ENCODE results near the gene FAH.

DNA sequence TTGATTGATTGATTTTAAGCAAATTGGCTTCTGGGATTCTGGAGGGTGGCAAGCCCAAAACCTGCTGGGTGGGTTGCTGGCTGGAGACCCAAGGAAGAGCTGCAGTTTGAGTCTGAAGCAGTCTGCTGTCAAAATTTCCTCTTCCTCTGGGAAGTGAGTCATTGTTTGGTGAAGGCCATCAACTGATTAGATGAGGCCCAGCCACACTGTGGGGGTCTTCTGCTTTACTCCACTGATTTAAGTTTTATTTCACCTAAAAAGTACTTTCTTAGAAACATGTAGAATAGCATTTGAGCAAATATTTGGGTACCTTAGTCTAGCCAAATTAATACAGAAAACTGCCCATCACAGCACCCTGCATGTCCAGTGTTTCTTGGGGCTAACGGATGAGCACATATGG, 33.8 kb downstream of the FAH start:
- TF ChIP-seq, protein P1, sequence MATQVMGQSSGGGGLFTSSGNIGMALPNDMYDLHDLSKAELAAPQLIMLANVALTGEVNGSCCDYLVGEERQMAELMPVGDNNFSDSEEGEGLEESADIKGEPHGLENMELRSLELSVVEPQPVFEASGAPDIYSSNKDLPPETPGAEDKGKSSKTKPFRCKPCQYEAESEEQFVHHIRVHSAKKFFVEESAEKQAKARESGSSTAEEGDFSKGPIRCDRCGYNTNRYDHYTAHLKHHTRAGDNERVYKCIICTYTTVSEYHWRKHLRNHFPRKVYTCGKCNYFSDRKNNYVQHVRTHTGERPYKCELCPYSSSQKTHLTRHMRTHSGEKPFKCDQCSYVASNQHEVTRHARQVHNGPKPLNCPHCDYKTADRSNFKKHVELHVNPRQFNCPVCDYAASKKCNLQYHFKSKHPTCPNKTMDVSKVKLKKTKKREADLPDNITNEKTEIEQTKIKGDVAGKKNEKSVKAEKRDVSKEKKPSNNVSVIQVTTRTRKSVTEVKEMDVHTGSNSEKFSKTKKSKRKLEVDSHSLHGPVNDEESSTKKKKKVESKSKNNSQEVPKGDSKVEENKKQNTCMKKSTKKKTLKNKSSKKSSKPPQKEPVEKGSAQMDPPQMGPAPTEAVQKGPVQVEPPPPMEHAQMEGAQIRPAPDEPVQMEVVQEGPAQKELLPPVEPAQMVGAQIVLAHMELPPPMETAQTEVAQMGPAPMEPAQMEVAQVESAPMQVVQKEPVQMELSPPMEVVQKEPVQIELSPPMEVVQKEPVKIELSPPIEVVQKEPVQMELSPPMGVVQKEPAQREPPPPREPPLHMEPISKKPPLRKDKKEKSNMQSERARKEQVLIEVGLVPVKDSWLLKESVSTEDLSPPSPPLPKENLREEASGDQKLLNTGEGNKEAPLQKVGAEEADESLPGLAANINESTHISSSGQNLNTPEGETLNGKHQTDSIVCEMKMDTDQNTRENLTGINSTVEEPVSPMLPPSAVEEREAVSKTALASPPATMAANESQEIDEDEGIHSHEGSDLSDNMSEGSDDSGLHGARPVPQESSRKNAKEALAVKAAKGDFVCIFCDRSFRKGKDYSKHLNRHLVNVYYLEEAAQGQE (IDR thresholded peaks at IDR 0.05; ENCODE audit: insufficient read depth in 1 of 2, low read depth in 2 of 2, low read length in 1 of 2): no peak
- TF ChIP-seq, protein P2, sequence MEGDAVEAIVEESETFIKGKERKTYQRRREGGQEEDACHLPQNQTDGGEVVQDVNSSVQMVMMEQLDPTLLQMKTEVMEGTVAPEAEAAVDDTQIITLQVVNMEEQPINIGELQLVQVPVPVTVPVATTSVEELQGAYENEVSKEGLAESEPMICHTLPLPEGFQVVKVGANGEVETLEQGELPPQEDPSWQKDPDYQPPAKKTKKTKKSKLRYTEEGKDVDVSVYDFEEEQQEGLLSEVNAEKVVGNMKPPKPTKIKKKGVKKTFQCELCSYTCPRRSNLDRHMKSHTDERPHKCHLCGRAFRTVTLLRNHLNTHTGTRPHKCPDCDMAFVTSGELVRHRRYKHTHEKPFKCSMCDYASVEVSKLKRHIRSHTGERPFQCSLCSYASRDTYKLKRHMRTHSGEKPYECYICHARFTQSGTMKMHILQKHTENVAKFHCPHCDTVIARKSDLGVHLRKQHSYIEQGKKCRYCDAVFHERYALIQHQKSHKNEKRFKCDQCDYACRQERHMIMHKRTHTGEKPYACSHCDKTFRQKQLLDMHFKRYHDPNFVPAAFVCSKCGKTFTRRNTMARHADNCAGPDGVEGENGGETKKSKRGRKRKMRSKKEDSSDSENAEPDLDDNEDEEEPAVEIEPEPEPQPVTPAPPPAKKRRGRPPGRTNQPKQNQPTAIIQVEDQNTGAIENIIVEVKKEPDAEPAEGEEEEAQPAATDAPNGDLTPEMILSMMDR (IDR thresholded peaks at IDR 0.05): no peak
- TF ChIP-seq POLR2AphosphoS5 (IDR thresholded peaks at IDR 0.05; ENCODE audit: low read depth, low read length): no peak
